Measurements from ENCODE around the gene TCTN2. TPM values are rescaled to one million over a fixed set of nuclear protein-coding genes. Genes with fewer than 3 reads are reported as not detected.

The TCTN2 gene
- total RNA-seq, 1 experiment from 2014 or later: 12.1 TPM

DNA sequence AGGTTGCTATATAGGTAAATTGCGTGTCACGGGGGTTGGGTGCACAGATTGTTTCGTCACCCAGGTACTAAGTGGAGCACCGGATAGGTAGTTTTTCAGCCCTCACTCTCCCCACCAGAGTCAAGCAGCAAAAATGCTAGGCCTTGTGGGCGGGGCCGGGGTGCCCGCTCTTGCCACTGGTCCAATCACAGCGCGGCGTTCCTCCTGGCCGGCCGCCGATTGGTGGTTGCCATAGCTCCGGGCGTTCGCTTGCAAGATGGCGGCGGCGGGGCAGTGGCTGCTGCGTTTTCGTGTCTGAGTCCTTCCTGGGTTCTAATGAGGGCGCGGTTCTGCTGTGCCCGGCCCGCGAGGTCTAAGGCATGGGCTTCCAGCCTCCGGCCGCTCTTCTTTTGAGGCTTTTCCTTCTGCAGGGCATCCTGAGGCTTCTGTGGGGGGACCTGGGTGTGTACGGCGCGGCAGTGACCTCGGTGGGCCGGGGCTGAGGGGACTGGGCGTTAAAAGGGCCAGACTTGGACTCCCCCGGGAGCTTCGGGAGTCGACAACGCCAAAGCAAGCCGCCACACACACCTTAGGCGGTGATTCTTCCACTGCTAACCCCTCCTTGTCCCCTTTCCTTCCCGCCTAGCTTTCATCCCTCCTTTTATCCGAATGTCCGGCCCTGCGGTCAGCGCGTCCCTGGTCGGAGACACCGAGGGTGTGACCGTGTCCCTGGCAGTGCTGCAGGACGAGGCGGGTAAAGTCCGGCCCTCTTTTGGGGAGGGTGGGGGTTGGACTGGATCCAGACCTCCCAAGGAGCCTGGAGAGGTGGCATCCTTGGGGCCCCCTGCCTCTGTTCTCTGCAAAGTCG lies at the start of gene TCTN2 (continued):
- TF ChIP-seq YY1 (IDR thresholded peaks at IDR 0.05; ENCODE audit: extremely low read depth, insufficient replicate concordance, low read depth, low read length) (peak; percentile 95), CBX3 (IDR thresholded peaks at IDR 0.05; ENCODE audit: low read depth) (no peak), ZNF274 (IDR thresholded peaks at IDR 0.05; ENCODE audit: low read depth, low read length) (no peak), CEBPB (IDR thresholded peaks at IDR 0.05; ENCODE audit: low read depth) (no peak), JUND (IDR thresholded peaks at IDR 0.05) (no peak), ELF1 (IDR thresholded peaks at IDR 0.05; ENCODE audit: borderline replicate concordance, low read depth) (no peak), FOSL1 (IDR thresholded peaks at IDR 0.05; ENCODE audit: low read depth) (no peak)

- H3K4me3 ChIP-seq (replicated peaks in 1 of 2; ENCODE audit: low read depth in 1 of 2, low read length in 2 of 2): no peak overlapping the region
- intact Hi-C loops (cut with micrococcal nuclease): no loop called here
- DNase-seq (ENCODE audit: low read depth, low spot score) (no peak), ATAC-seq (no peak)
- H3K4me1 ChIP-seq (ENCODE audit: control insufficient read depth in 1 of 2, insufficient read depth in 2 of 2, low read length in 2 of 2): no peaks in the 10 kb centered on the region
- peaks cover 19% of the 10 kb centered on the region for H3K79me2 ChIP-seq (ENCODE audit: insufficient read depth, low read length)
- RAD21 ChIA-PET (ENCODE audit: low non-redundant PET in 1 of 2, low total read pairs in 2 of 2, uncharacterized antibody in 2 of 2, unreplicated experiment in 2 of 2): no interaction called here
- no peaks in the 10 kb centered on the region for H3K27me3 ChIP-seq (ENCODE audit: insufficient read depth, low read length)
- CTCF ChIA-PET: no interaction called here
- no peaks in the 10 kb centered on the region for H3K9me2 ChIP-seq (ENCODE audit: insufficient read depth)
- BruUV-seq (replicated peaks): no TSS peak
- POLR2A ChIA-PET: no interaction called here
- no peak overlapping the region for H3K9ac ChIP-seq (ENCODE audit: low read length)
- H3K9me3 ChIP-seq (ENCODE audit: control insufficient read depth in 1 of 2, insufficient read depth in 1 of 2, low read depth in 1 of 2, low read length in 2 of 2): no peaks in the 10 kb centered on the region
- no peak overlapping the region for H3K4me2 ChIP-seq (ENCODE audit: low read length)
- no peak overlapping the region for H3K27ac ChIP-seq (ENCODE audit: low read depth, low read length)
- H4K20me1 ChIP-seq (ENCODE audit: insufficient read depth): peaks cover 26% of the 10 kb centered on the region
- TF ChIP-seq YY1 (IDR thresholded peaks at IDR 0.05; ENCODE audit: extremely low read depth, insufficient replicate concordance, low read depth, low read length): no peak
- TF ChIP-seq ZFX (IDR thresholded peaks at IDR 0.05): no peak
- no peak for TF ChIP-seq POLR2A (IDR thresholded peaks at IDR 0.05; ENCODE audit: borderline replicate concordance, extremely low read depth, insufficient read depth, insufficient read length)
- no peak for TF ChIP-seq ATF3 (IDR thresholded peaks at IDR 0.05)
- no peak overlapping the region for H2AFZ ChIP-seq (ENCODE audit: low read depth, low read length, poor library complexity, severe bottlenecking)
- H3K36me3 ChIP-seq (ENCODE audit: control insufficient read depth in 1 of 2, insufficient read depth in 2 of 2, low read length in 2 of 2): peaks cover 48 to 55% of the 10 kb centered on the region in 2 experiments
These were observed 49.0 kb upstream of the TCTN2 start for GRCh38 chr12:123621619-123622530.

Data from HCT116 (cell line).